IPS DF 6.9 (cell line): Measurements from ENCODE around the gene ROBO4.

Source experiments
- DNase-seq: peaks from one replicate; pipeline ENCODE4 v3.0.0-alpha.2; 2013; ENCODE audit warnings: low read depth, low spot score
- H3K27ac ChIP-seq: one replicate; pipeline ENCODE4 v1.5.1; 2013; ENCODE audit warnings: low read length, control low read depth
- H3K27me3 ChIP-seq: 2 replicates; pipeline ENCODE4 v1.6.1; 2013; ENCODE audit warnings: mild to moderate bottlenecking, low read length; ENCODE audit not compliant: control insufficient read depth, insufficient read depth
- H3K36me3 ChIP-seq: 2 replicates; pipeline ENCODE4 v1.6.1; 2013; ENCODE audit warnings: low read length; ENCODE audit not compliant: control insufficient read depth, insufficient read depth
- H3K4me1 ChIP-seq: 2 replicates; pipeline ENCODE4 v1.6.1; 2013; ENCODE audit warnings: low read length; ENCODE audit not compliant: control insufficient read depth, insufficient read depth
- H3K4me3 ChIP-seq: 2 replicates; pipeline ENCODE4 v1.5.1; 2013; ENCODE audit warnings: mild to moderate bottlenecking, low read length
- H3K9me3 ChIP-seq: 2 replicates; pipeline ENCODE4 v1.6.1; 2013; ENCODE audit warnings: low read length, inconsistent platforms; ENCODE audit not compliant: control insufficient read depth, insufficient read depth
- WGBS: extraction: QIAGEN DNeasy Blood & Tissue Kit; methylation state at CpG from one replicate; pipeline ENCODE4 v1.1.7; 2013; ENCODE audit warnings: mixed read lengths, missing lambda C conversion rate; ENCODE audit not compliant: insufficient read length, insufficient coverage; 5-methylcytosine and 5-hydroxymethylcytosine counted together

Gene ROBO4

DNA sequence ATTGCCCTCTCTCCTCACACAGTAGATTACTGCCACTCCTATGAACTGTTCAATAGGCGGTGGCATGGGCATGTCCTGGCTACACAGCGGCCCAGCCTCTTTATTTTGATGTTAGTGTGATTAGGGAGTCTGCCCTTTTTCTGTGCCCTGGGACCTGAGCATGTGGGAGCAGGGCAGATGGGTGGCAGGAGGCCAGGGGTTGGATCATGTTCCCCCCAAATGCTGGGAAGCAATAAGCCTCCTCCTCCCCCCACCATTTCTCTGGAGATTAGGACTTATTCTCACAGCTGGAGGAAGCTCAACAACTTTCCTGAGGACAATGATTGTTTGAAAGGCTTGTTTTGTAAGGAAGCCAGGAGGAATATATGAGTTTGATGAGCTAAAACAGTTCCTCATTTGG is 22.2 kb upstream of the ROBO4 start:
- Histone ChIP-seq H3K27me3 (peaks cover 10% of the 10 kb centered on the region; the same call in 1 of the 2 replicates), H3K4me1 (no peaks in the 10 kb centered on the region), H3K4me3 (no peak overlapping the region), H3K36me3 (no peaks in the 10 kb centered on the region), H3K27ac (no peak overlapping the region), H3K9me3 (no peaks in the 10 kb centered on the region)
- no CpG with 5 or more reads among the region's 2 CpGs for WGBS
- no peak for DNase-seq

DNA sequence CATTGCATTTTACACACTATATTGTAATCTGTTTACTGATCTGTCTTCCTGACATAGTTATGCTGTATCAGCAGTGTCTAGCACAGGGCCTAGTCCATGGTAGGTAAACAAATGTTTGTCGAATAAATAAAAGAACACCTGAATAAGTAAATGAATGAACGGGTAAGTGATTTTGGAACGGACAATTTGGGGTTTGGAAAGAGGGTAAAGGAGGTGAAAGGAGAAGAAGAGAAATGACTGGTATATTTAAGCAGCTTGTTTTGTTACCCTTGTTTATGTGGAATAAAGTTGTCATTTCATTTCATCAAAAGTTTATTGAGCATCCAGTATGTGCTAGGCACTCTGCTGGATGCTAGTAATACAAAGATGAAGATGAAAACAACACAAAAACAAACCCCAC is 21.3 kb upstream of the ROBO4 start, which contains the start of gene HEPN1:
Gene HEPN1, plus strand, starts transcription at position 301 of the 400 bp plus-strand sequence.
- DNase-seq: no peak
- H3K9me3 ChIP-seq: no peaks in the 10 kb centered on the region
- H3K36me3 ChIP-seq: no peaks in the 10 kb centered on the region
- H3K4me3 ChIP-seq: no peak within 1 kb of the TSS
- H3K27ac ChIP-seq: no peak within 1 kb of the TSS
- no peaks in the 10 kb centered on the region for H3K4me1 ChIP-seq
- peaks cover 10% of the 10 kb centered on the region; the same call in 1 of the 2 replicates for H3K27me3 ChIP-seq
- 100% methylated on average over 3 of the region's 3 CpGs for WGBS

DNA sequence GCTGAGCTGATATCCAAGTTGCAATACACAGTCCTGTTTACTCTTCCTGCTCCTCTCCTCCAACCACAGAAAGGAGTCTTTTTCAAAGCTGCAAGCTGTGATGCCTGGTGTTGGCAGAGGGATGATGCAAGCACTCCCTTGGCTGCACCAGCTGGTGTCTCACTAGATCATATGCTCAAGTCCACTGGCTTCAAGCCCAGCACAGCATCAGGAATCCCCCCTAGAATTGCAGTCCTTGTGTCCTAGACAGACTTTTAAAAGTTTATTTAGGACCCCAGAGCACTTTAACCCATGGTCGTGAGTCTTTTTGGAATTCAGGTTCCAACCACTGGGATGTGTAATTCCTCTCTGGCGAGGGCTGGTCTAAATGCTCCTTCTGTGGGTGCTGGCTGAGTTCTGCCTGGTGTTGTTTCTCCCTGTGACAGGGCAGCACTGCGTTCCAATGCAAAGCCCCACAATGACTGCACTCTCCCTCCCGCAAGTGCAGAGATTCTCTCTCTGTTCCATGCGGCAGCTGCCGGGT is 19.5 kb upstream of the ROBO4 start:
- DNase-seq: no peak
- Histone ChIP-seq H3K4me1 (no peaks in the 10 kb centered on the region), H3K27me3 (peaks cover 10% of the 10 kb centered on the region; the same call in 1 of the 2 replicates), H3K27ac (no peak overlapping the region), H3K4me3 (no peak overlapping the region), H3K9me3 (no peaks in the 10 kb centered on the region), H3K36me3 (no peaks in the 10 kb centered on the region)
- no CpG with 5 or more reads among the region's 6 CpGs for WGBS

DNA sequence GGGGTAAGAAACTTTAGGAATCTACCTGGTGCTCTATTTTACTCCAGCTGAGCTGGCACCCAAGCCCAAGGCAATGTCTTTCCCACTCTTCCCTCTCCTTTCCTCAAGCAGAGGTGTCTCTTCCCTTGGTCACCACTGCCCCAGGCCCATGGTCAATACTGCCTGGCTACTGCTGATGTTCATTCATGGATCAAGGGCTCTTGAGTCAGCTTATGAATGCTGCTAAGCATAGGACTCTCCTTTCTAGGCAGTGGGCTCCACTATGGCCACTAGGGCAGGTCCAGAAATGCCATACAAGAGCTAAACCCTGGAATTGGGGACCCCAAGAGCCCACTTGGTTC is 18.7 kb upstream of the ROBO4 start:
- H3K27ac ChIP-seq: no peak overlapping the region
- no peak for DNase-seq
- no peaks in the 10 kb centered on the region for H3K4me1 ChIP-seq
- H3K36me3 ChIP-seq: no peaks in the 10 kb centered on the region
- no peaks in the 10 kb centered on the region for H3K9me3 ChIP-seq
- no peak overlapping the region for H3K4me3 ChIP-seq
- H3K27me3 ChIP-seq: peaks cover 1% of the 10 kb centered on the region; the same call in 1 of the 2 replicates

DNA sequence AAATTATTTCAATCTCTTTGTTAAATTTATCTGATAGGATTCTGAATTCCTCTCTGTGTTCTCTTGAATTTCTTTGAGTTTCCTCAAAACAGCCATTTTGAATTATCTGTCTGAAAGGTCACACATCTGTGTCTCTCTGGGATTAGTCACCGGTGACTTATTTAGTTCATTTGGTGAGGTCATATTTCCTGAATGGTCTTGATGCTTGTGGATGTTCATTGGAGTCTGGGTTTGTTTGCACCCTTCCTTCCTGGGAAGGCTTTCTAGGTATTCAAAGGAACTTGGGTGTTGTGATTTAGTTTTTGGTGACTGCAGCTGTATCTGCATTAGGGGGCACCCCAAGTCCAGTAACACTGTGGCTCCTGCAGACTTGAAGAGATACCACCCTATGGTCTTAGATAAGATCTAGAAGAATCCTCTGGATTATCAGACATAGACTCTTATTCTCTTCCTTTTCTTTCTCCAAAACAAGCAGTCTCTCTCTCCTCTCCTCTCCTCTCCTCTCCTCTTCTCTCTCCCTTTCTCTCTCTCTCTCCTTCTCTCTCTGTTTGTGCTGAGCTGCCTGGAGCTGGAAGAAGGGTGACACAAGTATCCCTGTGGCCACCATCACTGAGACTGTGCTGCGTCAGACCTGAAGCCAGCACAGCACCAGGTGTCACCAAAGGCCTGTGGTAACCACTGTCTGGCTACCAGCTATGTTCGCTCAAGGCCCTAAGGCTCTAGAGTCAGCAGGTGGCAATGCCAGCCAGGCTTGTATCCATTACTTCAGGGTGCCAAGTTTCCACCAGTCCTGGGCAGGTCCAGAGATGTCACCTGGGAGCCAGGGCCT is 18.1 kb upstream of the ROBO4 start:
- no peaks in the 10 kb centered on the region for H3K9me3 ChIP-seq
- no peak overlapping the region for H3K27ac ChIP-seq
- DNase-seq: no peak
- WGBS: no CpG with 5 or more reads among the region's 3 CpGs
- H3K4me3 ChIP-seq: no peak overlapping the region
- H3K27me3 ChIP-seq: no peaks in the 10 kb centered on the region; the same call in 1 of the 2 replicates
- no peaks in the 10 kb centered on the region for H3K36me3 ChIP-seq
- no peaks in the 10 kb centered on the region for H3K4me1 ChIP-seq

DNA sequence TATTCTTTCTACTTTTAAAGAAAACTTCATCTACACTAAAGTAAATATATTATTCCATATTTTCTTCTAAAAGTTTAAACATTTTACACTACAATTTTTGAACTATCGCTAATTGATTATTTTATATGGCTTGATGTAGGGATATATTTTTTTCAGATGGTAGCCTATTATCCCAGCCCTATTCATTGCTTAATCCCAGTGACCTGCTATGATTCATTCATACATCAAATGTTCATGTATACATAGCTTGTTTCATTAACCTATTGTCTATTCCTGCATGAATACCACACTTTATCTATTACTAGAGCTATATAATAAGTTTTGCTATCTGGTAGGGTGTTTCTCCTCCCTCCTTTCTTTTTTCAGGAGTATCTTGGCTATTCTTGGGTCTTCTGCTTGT is 5.0 kb upstream of the ROBO4 start:
- no CpG with 5 or more reads among the region's 1 CpG for whole genome bisulfite sequencing
- no peaks in the 10 kb centered on the region for H3K27me3 ChIP-seq
- no peak for DNase-seq
- no peaks in the 10 kb centered on the region for H3K4me1 ChIP-seq
- no peaks in the 10 kb centered on the region; the same call in 1 of the 2 replicates for H3K9me3 ChIP-seq
- H3K4me3 ChIP-seq: no peak overlapping the region
- H3K36me3 ChIP-seq: no peaks in the 10 kb centered on the region
- no peak overlapping the region for H3K27ac ChIP-seq

DNA sequence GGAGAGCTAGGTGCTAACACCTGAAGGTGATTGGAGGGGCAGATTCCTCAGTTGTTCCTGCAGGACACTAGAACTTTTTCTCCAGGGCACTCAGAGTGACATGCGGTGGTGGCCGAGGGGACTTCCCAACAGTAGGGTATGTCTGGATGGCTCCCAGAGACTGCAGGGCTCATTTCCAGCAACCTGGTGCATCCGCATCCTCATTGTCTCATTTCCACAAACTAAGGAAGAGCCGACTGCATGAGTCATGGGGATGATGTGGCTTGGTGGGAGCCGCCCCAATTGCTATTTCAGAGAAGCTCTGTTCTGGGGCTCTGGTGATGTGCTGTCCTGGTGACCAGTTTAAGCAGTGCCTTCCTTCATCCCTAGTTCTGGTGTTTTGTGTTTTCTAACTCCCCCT is 2.8 kb upstream of the ROBO4 start:
- no peak overlapping the region for H3K27ac ChIP-seq
- no peaks in the 10 kb centered on the region for H3K36me3 ChIP-seq
- H3K4me3 ChIP-seq: no peak overlapping the region
- no peaks in the 10 kb centered on the region; the same call in 1 of the 2 replicates for H3K9me3 ChIP-seq
- no peaks in the 10 kb centered on the region for H3K27me3 ChIP-seq
- no peaks in the 10 kb centered on the region for H3K4me1 ChIP-seq
- no CpG with 5 or more reads among the region's 5 CpGs for WGBS
- DNase-seq: no peak

DNA sequence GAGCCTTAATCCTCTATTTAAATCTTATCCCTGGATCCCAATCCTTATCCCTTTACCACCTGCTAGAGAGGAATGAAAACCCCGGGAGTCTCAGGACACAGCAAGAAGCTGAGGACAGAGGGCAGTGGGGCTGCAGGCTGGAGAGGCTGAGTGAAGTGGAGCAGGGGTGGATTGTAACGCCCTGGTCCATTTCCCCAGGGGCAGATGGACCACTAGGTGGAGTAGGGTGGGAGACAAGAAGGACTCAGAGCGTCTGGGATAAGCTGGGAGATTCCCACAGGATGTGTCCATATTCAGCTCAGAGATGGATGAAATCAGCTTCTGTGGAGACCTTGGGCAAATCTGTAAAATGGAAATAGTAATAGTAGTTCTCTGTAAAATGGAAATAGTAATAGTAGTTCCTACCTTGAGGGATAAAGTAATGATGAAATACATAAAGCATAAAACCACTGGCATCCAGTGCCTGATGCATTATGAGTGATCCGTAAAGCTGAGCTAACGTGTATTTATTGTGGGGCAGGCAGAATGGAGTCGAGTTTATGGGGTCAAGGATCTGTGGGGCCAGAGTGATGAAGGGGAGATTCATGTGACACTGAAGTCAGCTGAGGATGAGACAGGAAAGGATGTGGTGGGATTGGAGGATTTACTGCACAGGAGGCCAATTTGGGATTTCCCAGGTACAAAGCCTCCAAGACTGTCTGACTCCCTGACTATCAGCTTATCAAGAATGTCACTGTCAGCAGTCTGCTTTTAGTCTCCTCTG is 1.9 kb upstream of the ROBO4 start:
- Histone ChIP-seq H3K27me3 (no peaks in the 10 kb centered on the region), H3K4me3 (no peak overlapping the region), H3K27ac (no peak overlapping the region), H3K4me1 (no peaks in the 10 kb centered on the region), H3K36me3 (no peaks in the 10 kb centered on the region), H3K9me3 (no peaks in the 10 kb centered on the region; the same call in 1 of the 2 replicates)
- no CpG with 5 or more reads among the region's 6 CpGs for WGBS
- DNase-seq: no peak

DNA sequence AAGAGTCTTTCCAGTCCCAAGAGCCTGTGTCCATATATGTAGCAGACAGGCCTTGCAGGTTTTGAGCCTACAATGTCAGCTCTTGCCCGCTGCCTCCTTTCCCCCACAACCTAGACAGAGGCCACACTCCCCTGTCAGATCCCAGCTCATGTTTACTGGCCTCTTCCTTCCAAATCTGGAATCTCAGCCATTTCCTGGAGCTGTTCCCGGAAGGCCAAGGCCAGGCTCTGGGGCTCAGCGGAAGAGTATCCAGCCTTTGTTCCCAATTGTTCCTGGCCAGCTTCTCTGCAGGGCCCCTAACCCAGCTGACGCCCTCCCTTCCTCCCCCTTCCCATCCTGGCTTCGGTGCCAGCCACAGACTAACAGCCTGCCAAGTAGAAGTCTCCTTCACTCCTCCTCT is 1.0 kb upstream of the ROBO4 start:
- no peaks in the 10 kb centered on the region for H3K36me3 ChIP-seq
- no peak overlapping the region for H3K27ac ChIP-seq
- H3K9me3 ChIP-seq: no peaks in the 10 kb centered on the region; the same call in 1 of the 2 replicates
- no peaks in the 10 kb centered on the region for H3K27me3 ChIP-seq
- no peak overlapping the region for H3K4me3 ChIP-seq
- no peaks in the 10 kb centered on the region for H3K4me1 ChIP-seq
- no CpG with 5 or more reads among the region's 5 CpGs for WGBS
- DNase-seq: no peak

DNA sequence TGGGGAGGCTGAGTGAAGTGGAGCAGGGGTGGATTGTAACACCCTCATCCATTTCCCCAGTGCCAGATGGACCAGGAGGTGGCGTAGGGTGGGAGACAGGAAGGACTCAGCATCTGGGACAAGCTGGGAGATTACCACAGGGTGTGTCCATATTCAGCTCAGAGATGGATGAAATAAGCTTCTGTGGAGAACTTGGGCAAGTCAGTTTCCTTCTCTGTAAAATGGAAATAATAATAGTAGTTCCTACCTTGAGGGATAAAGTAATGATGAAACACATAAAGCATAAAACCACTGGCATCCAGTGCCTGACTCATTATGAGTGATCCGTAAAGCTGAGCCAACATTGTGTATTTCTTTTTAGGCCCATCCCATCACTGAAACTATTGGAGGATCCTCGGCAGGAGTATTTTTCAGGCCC is 607 bp upstream of the ROBO4 start:
- H3K9me3 ChIP-seq: no peaks in the 10 kb centered on the region; the same call in 1 of the 2 replicates
- H3K27ac ChIP-seq: no peak overlapping the region
- no peak overlapping the region for H3K4me3 ChIP-seq
- H3K4me1 ChIP-seq: no peaks in the 10 kb centered on the region
- no peaks in the 10 kb centered on the region for H3K36me3 ChIP-seq
- H3K27me3 ChIP-seq: no peaks in the 10 kb centered on the region
- WGBS: no CpG with 5 or more reads among the region's 3 CpGs
- no peak for DNase-seq
